ENCODE data around the gene RAD51D. TPM values are rescaled to one million over a fixed set of nuclear protein-coding genes. Genes with fewer than 3 reads are reported as not detected.

RAD51D gene
- total RNA-seq, 1 donor from 2014 or later, result 11.1 TPM

DNA sequence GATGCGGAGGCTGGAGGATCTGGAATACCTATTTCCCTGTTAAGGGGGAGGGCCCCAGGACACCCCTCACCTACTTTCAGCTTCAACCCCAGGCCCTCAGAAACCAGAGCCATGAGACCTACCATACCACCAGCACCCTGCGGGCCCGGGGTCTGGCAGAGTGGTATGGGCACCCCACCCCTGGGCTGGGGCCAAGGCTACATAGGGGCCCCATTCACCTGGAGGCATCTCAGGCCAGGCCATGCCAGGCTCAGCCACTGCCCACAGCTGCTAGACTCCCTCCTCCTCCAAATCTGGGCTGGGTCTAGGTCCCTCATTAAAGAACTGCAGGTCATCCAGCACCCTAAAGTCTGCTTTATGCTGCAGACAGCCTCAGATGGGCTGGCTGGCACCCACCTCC, 10.7 kb upstream of the RAD51D start:
- Mint-ChIP-seq H3K4me3 (ENCODE audit: unreplicated experiment) (no peak overlapping the region), H3K4me1 (ENCODE audit: low read depth) (peaks cover 5% of the 10 kb centered on the region), H3K9me3 (ENCODE audit: low read depth) (no peaks in the 10 kb centered on the region), H3K27ac (ENCODE audit: unreplicated experiment) (no peak overlapping the region), H3K27me3 (ENCODE audit: low read depth) (no peaks in the 10 kb centered on the region), H3K36me3 (ENCODE audit: low read depth) (peaks cover 21% of the 10 kb centered on the region)
- no peak for DNase-seq (ENCODE audit: low spot score)
- TF ChIP-seq, protein P1, sequence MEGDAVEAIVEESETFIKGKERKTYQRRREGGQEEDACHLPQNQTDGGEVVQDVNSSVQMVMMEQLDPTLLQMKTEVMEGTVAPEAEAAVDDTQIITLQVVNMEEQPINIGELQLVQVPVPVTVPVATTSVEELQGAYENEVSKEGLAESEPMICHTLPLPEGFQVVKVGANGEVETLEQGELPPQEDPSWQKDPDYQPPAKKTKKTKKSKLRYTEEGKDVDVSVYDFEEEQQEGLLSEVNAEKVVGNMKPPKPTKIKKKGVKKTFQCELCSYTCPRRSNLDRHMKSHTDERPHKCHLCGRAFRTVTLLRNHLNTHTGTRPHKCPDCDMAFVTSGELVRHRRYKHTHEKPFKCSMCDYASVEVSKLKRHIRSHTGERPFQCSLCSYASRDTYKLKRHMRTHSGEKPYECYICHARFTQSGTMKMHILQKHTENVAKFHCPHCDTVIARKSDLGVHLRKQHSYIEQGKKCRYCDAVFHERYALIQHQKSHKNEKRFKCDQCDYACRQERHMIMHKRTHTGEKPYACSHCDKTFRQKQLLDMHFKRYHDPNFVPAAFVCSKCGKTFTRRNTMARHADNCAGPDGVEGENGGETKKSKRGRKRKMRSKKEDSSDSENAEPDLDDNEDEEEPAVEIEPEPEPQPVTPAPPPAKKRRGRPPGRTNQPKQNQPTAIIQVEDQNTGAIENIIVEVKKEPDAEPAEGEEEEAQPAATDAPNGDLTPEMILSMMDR (IDR thresholded peaks at IDR 0.05), result no peak

DNA sequence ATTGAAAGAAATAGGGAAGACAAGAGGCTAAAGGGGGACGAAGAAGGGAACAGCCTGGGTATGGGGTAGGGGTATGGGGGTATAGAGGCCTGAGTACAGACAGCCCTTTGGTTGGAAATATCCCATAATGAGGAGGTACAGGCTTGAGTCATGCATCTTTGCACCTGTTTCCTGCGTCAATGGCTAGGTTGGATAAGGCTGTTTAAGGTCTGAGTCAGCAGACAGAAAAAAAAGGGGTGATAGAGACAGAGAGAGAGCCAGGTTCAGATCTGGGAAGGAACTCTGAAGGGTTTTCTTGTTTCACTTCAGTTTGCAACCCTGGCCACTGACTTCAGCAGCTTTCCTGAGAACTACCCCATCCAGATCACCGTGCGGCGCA, 10.3 kb upstream of the RAD51D start:
- Mint-ChIP-seq H3K36me3 (ENCODE audit: low read depth) (peaks cover 18% of the 10 kb centered on the region), H3K27ac (ENCODE audit: unreplicated experiment) (no peak overlapping the region), H3K9me3 (ENCODE audit: low read depth) (no peaks in the 10 kb centered on the region), H3K27me3 (ENCODE audit: low read depth) (no peaks in the 10 kb centered on the region), H3K4me3 (ENCODE audit: unreplicated experiment) (no peak overlapping the region), H3K4me1 (ENCODE audit: low read depth) (peaks cover 5% of the 10 kb centered on the region)
- TF ChIP-seq, protein P1 (IDR thresholded peaks at IDR 0.05), result no peak
- no peak for DNase-seq (ENCODE audit: low spot score)

DNA sequence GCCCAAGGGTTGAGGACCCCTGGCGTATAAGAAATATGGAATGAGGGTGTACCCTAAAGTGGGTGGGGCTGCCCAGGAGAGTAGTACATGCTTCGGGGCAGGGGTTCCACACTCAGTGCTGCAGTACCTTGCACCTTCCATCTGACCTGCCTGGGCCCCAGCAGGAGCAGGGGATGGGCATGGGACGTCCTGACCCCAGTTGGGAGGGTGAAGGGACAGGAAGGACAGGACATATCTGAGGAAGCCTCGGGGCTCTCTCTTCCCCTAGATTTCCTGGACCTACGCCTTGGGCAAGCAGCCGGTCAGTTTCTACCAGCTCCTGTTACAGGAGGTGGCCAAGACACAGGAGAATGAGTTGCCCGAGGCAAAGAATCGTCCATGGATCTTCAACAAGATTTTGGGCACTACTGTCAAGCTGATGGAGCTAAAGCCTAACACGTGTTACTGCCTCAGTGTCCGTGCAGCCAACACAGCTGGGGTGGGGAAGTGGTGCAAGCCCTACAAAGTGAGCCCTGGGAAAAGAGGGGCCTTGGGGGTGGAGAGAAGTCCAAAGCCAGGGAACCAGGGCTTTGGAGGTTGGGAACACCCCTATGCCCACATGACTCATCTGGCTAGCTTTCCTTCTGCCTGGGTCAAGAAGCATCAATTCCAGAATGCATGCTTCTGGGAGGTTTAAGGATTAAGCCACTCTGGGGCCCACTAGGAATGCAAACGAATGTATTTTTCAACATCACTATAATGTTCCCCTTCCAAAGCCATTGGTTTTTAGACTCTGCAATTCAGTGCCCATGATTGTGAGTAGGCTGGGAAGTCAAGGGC, 9.7 kb upstream of the RAD51D start:
- Mint-ChIP-seq H3K27me3 (ENCODE audit: low read depth) (no peaks in the 10 kb centered on the region), H3K36me3 (ENCODE audit: low read depth) (peaks cover 17% of the 10 kb centered on the region), H3K4me1 (ENCODE audit: low read depth) (peaks cover 5% of the 10 kb centered on the region), H3K27ac (ENCODE audit: unreplicated experiment) (no peak overlapping the region), H3K4me3 (ENCODE audit: unreplicated experiment) (no peak overlapping the region), H3K9me3 (ENCODE audit: low read depth) (no peaks in the 10 kb centered on the region)
- no peak for DNase-seq (ENCODE audit: low spot score)
- TF ChIP-seq, protein P1 (IDR thresholded peaks at IDR 0.05), result no peak

DNA sequence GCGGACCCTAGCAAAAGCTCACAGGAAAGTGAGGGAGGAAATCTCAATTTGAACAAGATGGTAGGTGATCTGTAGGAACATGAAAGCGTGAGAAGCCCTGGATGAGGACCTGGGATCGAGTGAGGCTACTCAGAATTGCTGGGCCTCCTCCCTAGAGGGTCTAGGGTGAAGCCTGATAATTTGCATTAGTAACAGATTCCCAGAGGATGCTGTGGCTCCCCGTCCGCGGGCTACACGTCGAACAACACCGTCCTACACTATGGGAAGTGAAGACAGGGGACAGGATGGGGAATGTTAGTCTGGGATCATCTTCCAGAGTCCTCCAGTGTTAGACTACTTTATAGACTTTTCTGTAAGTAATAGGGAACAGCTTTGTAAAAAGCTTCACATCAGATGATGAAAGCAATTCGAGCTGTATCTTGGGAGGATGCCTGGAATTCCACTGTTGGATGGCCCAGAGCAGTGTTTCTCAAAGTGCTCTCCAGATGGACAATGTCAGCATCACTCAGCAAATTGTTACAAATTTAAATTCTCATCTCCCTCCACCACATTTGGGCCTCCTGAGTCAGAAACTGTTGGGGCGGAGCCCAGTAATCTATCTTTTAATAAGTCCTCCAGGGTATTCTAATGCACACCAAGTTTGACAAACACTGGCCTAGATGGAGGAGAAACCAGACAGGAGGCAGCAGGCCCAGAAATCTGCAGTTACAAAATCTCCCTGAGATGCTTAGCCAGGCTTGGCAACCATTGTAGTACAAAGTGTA, 8.3 kb upstream of the RAD51D start:
- Mint-ChIP-seq H3K4me1 (ENCODE audit: low read depth) (peaks cover 5% of the 10 kb centered on the region), H3K36me3 (ENCODE audit: low read depth) (peaks cover 5% of the 10 kb centered on the region), H3K4me3 (ENCODE audit: unreplicated experiment) (no peak overlapping the region), H3K9me3 (ENCODE audit: low read depth) (no peaks in the 10 kb centered on the region), H3K27ac (ENCODE audit: unreplicated experiment) (no peak overlapping the region), H3K27me3 (ENCODE audit: low read depth) (no peaks in the 10 kb centered on the region)
- DNase-seq (ENCODE audit: low spot score), result no peak
- TF ChIP-seq, protein P1 (IDR thresholded peaks at IDR 0.05), result no peak

DNA sequence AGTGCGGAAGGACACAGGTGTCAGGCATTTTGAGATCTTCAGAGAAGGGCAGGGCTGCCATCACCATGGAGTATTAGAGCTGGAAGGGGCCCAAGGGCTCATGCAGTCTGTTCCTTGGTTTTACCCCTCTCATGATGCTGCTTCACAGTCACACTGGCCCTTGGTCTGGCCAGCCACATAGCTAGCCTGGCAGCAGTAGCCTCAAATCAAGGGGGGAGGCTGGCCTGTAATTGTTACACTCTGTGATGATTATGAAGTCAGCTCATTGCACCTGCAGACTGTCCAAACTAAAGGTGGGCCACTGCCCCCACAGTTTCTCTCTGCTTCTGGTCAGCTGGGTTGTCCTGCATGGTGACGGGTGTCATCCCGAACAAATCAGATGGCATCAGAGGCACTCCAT, 1.7 kb upstream of the RAD51D start, which contains the start of gene FNDC8:
Gene FNDC8 (plus strand): TSS at position 301 of the 400 bp plus-strand sequence. CDS start 79 bp downstream, at position 380.
- peak within 1 kb of the TSS; percentile 9 for H3K4me3 Mint-ChIP-seq (ENCODE audit: unreplicated experiment)
- H3K27ac Mint-ChIP-seq (ENCODE audit: unreplicated experiment), result no peak within 1 kb of the TSS
- no peak for DNase-seq (ENCODE audit: low spot score)
- H3K9me3 Mint-ChIP-seq (ENCODE audit: low read depth), result no peaks in the 10 kb centered on the region
- TF ChIP-seq, protein P1 (IDR thresholded peaks at IDR 0.05), result no peak
- H3K4me1 Mint-ChIP-seq (ENCODE audit: low read depth), result peaks cover 25% of the 10 kb centered on the region
- H3K27me3 Mint-ChIP-seq (ENCODE audit: low read depth), result no peaks in the 10 kb centered on the region
- H3K36me3 Mint-ChIP-seq (ENCODE audit: low read depth), result no peaks in the 10 kb centered on the region
